PC-3 (cell line): ENCODE results near the gene SH2B3. TPM values are rescaled to one million over a fixed set of nuclear protein-coding genes. Genes with fewer than 3 reads are reported as not detected.

ENCODE experiments used
- ATAC-seq: fragments of 200-7000 bp; cut with Tn5 transposase; 2 replicates; pipeline ENCODE4 v1.9.1; 2020; ENCODE audit warnings: mild to moderate bottlenecking, moderate library complexity
- BruUV-seq: library from RNA; stranded (reverse); fragments of 400-500 nt; replicated peaks from 2 replicates; lab custom pipeline; 2021; lab: Mats Ljungman, UMichigan
- CTCF ChIA-PET: fragments of 300-600 bp; sonication (Branson Sonifier 250); formaldehyde crosslinking; loops from one replicate; lab custom pipeline; 2022; ENCODE audit warnings: antibody characterized with exemption; lab: Charles Lee
- POLR2A ChIA-PET: fragments of 300-600 bp; sonication (Branson Sonifier 250); formaldehyde crosslinking; loops from one replicate; lab custom pipeline; 2022; ENCODE audit warnings: antibody characterized with exemption; ENCODE audit not compliant: unreplicated experiment; lab: Charles Lee
- DNase-seq: peaks from one replicate; pipeline ENCODE4 v3.0.0-alpha.2; 2015
- H2AFZ ChIP-seq: fragments of 300-600 bp; sonication (generic); 2 replicates; pipeline ENCODE4 v1.6.0; 2016; ENCODE audit warnings: antibody characterized with exemption, low read length
- H3F3A ChIP-seq: fragments of 300-600 bp; sonication (generic); one replicate; pipeline ENCODE4 v1.6.0; 2017; ENCODE audit warnings: antibody characterized with exemption, low read length, control low read depth, mild to moderate bottlenecking; ENCODE audit not compliant: unreplicated experiment
- H3K27ac ChIP-seq: fragments of 300-600 bp; sonication (generic); 2 replicates; pipeline ENCODE4 v1.5.1; 2016; ENCODE audit warnings: mild to moderate bottlenecking, low read length
- H3K27me3 ChIP-seq: fragments of 300-600 bp; sonication (generic); 2 replicates; pipeline ENCODE4 v1.6.1; 2016; ENCODE audit warnings: low read length, mixed read lengths
- H3K36me3 ChIP-seq: fragments of 300-600 bp; sonication (generic); 2 replicates; pipeline ENCODE4 v1.6.1; 2016; ENCODE audit warnings: low read depth, mixed run types, low read length, mixed read lengths
- H3K4me1 ChIP-seq: fragments of 300-600 bp; sonication (generic); 2 replicates; pipeline ENCODE4 v1.5.1; 2016; ENCODE audit warnings: low read length; ENCODE audit not compliant: insufficient read depth
- H3K4me2 ChIP-seq: fragments of 300-600 bp; sonication (generic); 2 replicates; pipeline ENCODE4 v1.6.0; 2016; ENCODE audit warnings: low read length
- H3K4me3 ChIP-seq: fragments of 300-600 bp; sonication (generic); 2 replicates; pipeline ENCODE4 v1.5.1; 2016; ENCODE audit warnings: mild to moderate bottlenecking, low read length, mixed read lengths
- H3K79me2 ChIP-seq: fragments of 300-600 bp; sonication (generic); 2 replicates; pipeline ENCODE4 v1.6.1; 2017; ENCODE audit warnings: low read length, mixed read lengths
- H3K9ac ChIP-seq: fragments of 300-600 bp; sonication (generic); 2 replicates; pipeline ENCODE4 v1.6.0; 2016; ENCODE audit warnings: mild to moderate bottlenecking, low read length
- H3K9me2 ChIP-seq: fragments of 300-600 bp; sonication (generic); replicated peaks from 2 replicates; pipeline ENCODE4 v1.6.1; 2016; ENCODE audit warnings: mixed run types, low read length, mixed read lengths
- H3K9me3 ChIP-seq: fragments of 300-600 bp; sonication (generic); 2 replicates; pipeline ENCODE4 v1.6.1; 2016; ENCODE audit warnings: low read length, mixed read lengths
- H4K20me1 ChIP-seq: fragments of 300-600 bp; sonication (generic); 2 replicates; pipeline ENCODE4 v1.6.1; 2016; ENCODE audit warnings: low read length, mixed read lengths
- CTCF ChIP-seq: fragments of 300-600 bp; sonication (generic); conservative IDR thresholded peaks from 2 replicates; pipeline ENCODE4 v1.5.1; 2017; ENCODE audit warnings: antibody characterized with exemption, low read depth, mild to moderate bottlenecking, low read length
- EZH2 ChIP-seq: fragments of 300-600 bp; sonication (generic); IDR thresholded peaks from one replicate; pipeline ENCODE4 v1.6.1; 2017; ENCODE audit warnings: antibody characterized with exemption, mild to moderate bottlenecking, low read length; ENCODE audit not compliant: unreplicated experiment
- EZH2phosphoT487 ChIP-seq: fragments of 300-600 bp; sonication (generic); IDR thresholded peaks from 2 replicates; pipeline ENCODE4 v1.6.1; 2018; ENCODE audit warnings: mild to moderate bottlenecking, antibody characterized with exemption, low read length, borderline replicate concordance
- intact Hi-C: fragments of 100-400 bp; cut with micrococcal nuclease; formaldehyde crosslinking; loops from 2 replicates; pipeline ENCODE4 v1.9.0; 2023
- total RNA-seq: library from RNA; depleted of rRNA; stranded (reverse); fragments of >200 nt; gene quantifications from 2 replicates; pipeline ENCODE4 v1.2.3, GENCODE V29; 2014

SH2B3 gene
- total RNA-seq, 1 experiment from 2014 or later, result 12.9 TPM

DNA sequence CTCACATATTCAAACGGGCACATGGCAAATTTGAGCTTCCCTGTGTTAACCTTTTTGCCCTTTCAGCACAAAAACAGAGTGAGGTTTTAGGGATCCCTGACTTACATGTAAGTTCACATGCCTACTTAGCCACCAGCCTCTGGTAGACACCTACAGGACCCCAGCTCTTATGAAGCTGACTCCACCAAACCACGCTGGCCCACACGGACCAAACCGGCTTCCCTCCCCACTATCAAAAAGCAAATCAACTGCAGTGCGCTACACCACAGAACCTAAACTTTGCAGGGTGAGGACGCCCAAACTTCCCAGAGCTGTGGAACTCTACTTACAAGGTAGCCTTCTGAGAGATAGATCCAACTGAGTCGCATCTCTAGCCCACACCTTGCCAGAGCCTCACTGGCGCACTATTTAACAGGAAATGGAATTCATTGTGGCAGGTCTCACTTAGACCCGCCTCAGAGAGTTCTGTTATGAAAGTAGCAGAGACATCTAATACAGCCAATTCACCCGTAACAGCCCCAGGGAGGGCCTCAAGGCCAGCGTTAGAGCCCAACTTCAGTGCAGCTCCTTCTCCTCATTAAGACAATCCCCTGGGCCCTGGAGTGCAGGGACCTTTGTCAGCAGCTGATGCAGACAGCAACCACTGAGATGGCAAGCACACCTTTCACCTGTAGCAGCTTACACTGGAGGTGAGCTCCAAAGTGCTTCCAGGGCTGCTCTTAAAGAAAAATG, 49.2 kb downstream of the SH2B3 start:
- H3K4me2 ChIP-seq, result no peak overlapping the region
- H3K9me3 ChIP-seq, result no peaks in the 10 kb centered on the region
- DNase-seq (no peak), ATAC-seq (no peak)
- H3K27ac ChIP-seq, result no peak overlapping the region
- H2AFZ ChIP-seq, result no peak overlapping the region
- CTCF ChIA-PET, result no interaction called here
- no peaks in the 10 kb centered on the region for H3F3A ChIP-seq
- no peaks in the 10 kb centered on the region for H4K20me1 ChIP-seq
- H3K9me2 ChIP-seq, result no peaks in the 10 kb centered on the region
- BruUV-seq, result no TSS peak
- peaks cover 34% of the 10 kb centered on the region for H3K36me3 ChIP-seq
- H3K4me1 ChIP-seq, result no peaks in the 10 kb centered on the region
- H3K9ac ChIP-seq, result no peak overlapping the region
- POLR2A ChIA-PET, result no interaction called here
- no peak overlapping the region for H3K4me3 ChIP-seq
- H3K79me2 ChIP-seq, result no peaks in the 10 kb centered on the region
- intact Hi-C loops, result no loop called here
- TF ChIP-seq EZH2 (no peak), CTCF (no peak), EZH2phosphoT487 (no peak)
- no peaks in the 10 kb centered on the region for H3K27me3 ChIP-seq

DNA sequence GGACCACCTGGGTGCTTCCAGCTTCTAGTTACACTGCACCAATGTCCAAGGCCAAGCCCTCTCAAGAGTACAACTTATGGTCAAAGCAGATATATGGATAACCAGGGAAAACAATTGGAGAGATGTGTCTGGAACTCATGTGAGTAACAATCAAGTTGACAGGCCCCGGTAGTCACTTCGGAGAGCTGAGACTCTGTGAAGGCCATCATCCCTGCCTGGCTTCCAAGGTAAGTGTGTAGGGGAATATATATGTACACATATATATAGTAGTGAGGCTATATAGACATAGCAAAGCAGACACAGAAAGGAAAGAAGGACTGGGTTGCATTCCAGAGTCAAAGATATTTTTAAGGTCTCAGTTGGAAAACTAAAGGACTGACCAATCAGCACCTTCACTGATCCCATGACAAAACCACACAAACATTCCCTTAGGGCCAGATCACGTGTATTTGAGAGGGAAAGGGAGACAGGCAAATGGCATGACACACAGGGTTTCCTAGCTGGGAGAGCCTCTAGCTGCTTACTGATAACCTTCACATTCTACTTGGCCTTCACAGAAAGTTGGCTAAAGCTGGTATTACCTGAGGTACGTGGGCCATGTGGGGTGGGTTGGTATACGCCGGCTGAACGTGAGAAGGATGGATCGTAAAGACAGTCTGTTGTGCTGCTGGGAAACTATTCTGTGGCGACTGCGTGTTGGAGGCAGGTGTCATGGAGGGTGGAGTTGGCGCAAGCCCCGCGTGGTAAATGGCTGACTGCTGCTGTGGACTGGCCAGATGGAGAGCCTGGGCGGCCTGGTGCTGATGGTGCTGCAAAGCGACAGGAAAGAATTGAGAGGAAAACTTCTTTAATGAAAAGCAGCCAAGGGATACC, 50.0 kb downstream of the SH2B3 start:
- ATAC-seq, result no peak
- H3K9me2 ChIP-seq, result no peaks in the 10 kb centered on the region
- H4K20me1 ChIP-seq, result no peaks in the 10 kb centered on the region
- no peaks in the 10 kb centered on the region for H3K79me2 ChIP-seq
- peaks cover 36% of the 10 kb centered on the region for H3K36me3 ChIP-seq
- no peaks in the 10 kb centered on the region for H3K9me3 ChIP-seq
- H3K4me1 ChIP-seq, result no peaks in the 10 kb centered on the region
- no peaks in the 10 kb centered on the region for H3K27me3 ChIP-seq
- no peak overlapping the region for H3K4me3 ChIP-seq
- POLR2A ChIA-PET, result no interaction called here
- DNase-seq, result no peak
- BruUV-seq, result no TSS peak
- CTCF ChIA-PET, result no interaction called here
- no peak overlapping the region for H2AFZ ChIP-seq
- no peaks in the 10 kb centered on the region for H3F3A ChIP-seq
- intact Hi-C loops, result no loop called here
- no peak overlapping the region for H3K9ac ChIP-seq
- no peak overlapping the region for H3K27ac ChIP-seq
- no peak overlapping the region for H3K4me2 ChIP-seq
- TF ChIP-seq CTCF (no peak), EZH2phosphoT487 (no peak), EZH2 (no peak)
